ENCODE results near the gene MBNL2. TPM values are rescaled to one million over a fixed set of nuclear protein-coding genes. Genes with fewer than 3 reads are reported as not detected.

The MBNL2 gene
- total RNA-seq, 2 experiments from 2014 or later, result 15.8 to 16.1 TPM

- Mint-ChIP-seq H3K9me3 (no peaks in the 10 kb centered on the region), H3K4me1 (ENCODE audit: low read depth) (peaks cover 83% of the 10 kb centered on the region), H3K4me3 (no peak overlapping the region), H3K27ac (peak overlapping the region; percentile 86), H3K36me3 (ENCODE audit: low read depth) (peaks cover 31% of the 10 kb centered on the region), H3K27me3 (no peaks in the 10 kb centered on the region)
- no peak for DNase-seq
- TF ChIP-seq CTCF (IDR thresholded peaks at IDR 0.05), result no peak
- ChIA-PET POLR2A (interaction anchor here (0.8 kb wide), 1 partner anchor 35 kb away, joined by 3 read pairs; no protein-coding TSS in a partner anchor), CTCF (no interaction called here)
- ATAC-seq, result no peak
- intact Hi-C loops (cut with micrococcal nuclease), result loop anchor here (5.0 kb wide), 1 partner anchor 34 kb away; no protein-coding TSS in a partner anchor
Observed at GRCh38 chr13:97258801-97259200, 36.7 kb downstream of the MBNL2 start.

- ATAC-seq (no peak), DNase-seq (no peak)
- Mint-ChIP-seq H3K9me3 (no peaks in the 10 kb centered on the region), H3K27ac (peak overlapping the region; percentile 86), H3K27me3 (no peaks in the 10 kb centered on the region), H3K36me3 (ENCODE audit: low read depth) (peaks cover 31% of the 10 kb centered on the region), H3K4me3 (no peak overlapping the region), H3K4me1 (ENCODE audit: low read depth) (peaks cover 83% of the 10 kb centered on the region)
- no peak for TF ChIP-seq CTCF (IDR thresholded peaks at IDR 0.05)
- CTCF ChIA-PET, result interaction anchor here (1.4 kb wide), 1 partner anchor 9 kb away, joined by 3 read pairs; no protein-coding TSS in a partner anchor
- POLR2A ChIA-PET, result interaction anchor here (0.9 kb wide), 1 partner anchor 11 kb away, joined by 3 read pairs; no protein-coding TSS in a partner anchor
- intact Hi-C loops (cut with micrococcal nuclease), result loop anchor here (5.0 kb wide), 1 partner anchor 33 kb away; no protein-coding TSS in a partner anchor
Observed at GRCh38 chr13:97259410-97259797, 37.3 kb downstream of the MBNL2 start.

- Mint-ChIP-seq H3K4me1 (ENCODE audit: low read depth) (peaks cover 84% of the 10 kb centered on the region), H3K9me3 (no peaks in the 10 kb centered on the region), H3K27me3 (no peaks in the 10 kb centered on the region), H3K36me3 (ENCODE audit: low read depth) (peaks cover 31% of the 10 kb centered on the region), H3K4me3 (no peak overlapping the region), H3K27ac (peak overlapping the region; percentile 86)
- intact Hi-C loops (cut with micrococcal nuclease), result loop anchor here (5.0 kb wide), 1 partner anchor 32 kb away; no protein-coding TSS in a partner anchor
- TF ChIP-seq CTCF (IDR thresholded peaks at IDR 0.05), result no peak
- ATAC-seq (no peak), DNase-seq (no peak)
- CTCF ChIA-PET, result interaction anchor here (1.4 kb wide), 1 partner anchor 10 kb away, joined by 3 read pairs; no protein-coding TSS in a partner anchor
- POLR2A ChIA-PET, result interaction anchor here (0.9 kb wide), 1 partner anchor 12 kb away, joined by 3 read pairs; no protein-coding TSS in a partner anchor
Observed at GRCh38 chr13:97259798-97260714, 37.9 kb downstream of the MBNL2 start.

GRCh38 chr13:97261254-97262005, 39.3 kb downstream of the MBNL2 start:
- intact Hi-C loops (cut with micrococcal nuclease), result no loop called here
- CTCF ChIA-PET, result no interaction called here
- Mint-ChIP-seq H3K36me3 (ENCODE audit: low read depth) (peaks cover 30% of the 10 kb centered on the region), H3K4me3 (no peak overlapping the region), H3K27ac (peak overlapping the region; percentile 76), H3K9me3 (no peaks in the 10 kb centered on the region), H3K4me1 (ENCODE audit: low read depth) (peaks cover 73% of the 10 kb centered on the region), H3K27me3 (no peaks in the 10 kb centered on the region)
- DNase-seq, result peak; percentile 53
- POLR2A ChIA-PET, result interaction anchor here (1.4 kb wide), 1 partner anchor 37 kb away, joined by 4 read pairs; no protein-coding TSS in a partner anchor
- peak; percentile 60 for ATAC-seq
- TF ChIP-seq CTCF (IDR thresholded peaks at IDR 0.05), result no peak
